GM18858 (cell line): ENCODE data around the gene TOR1AIP2.

Experiments
- ATAC-seq: cut with Tn5 transposase; IDR thresholded peaks from one replicate; pipeline ENCODE4 v1.9.1; 2021; ENCODE audit not compliant: unreplicated experiment

The TOR1AIP2 gene

DNA sequence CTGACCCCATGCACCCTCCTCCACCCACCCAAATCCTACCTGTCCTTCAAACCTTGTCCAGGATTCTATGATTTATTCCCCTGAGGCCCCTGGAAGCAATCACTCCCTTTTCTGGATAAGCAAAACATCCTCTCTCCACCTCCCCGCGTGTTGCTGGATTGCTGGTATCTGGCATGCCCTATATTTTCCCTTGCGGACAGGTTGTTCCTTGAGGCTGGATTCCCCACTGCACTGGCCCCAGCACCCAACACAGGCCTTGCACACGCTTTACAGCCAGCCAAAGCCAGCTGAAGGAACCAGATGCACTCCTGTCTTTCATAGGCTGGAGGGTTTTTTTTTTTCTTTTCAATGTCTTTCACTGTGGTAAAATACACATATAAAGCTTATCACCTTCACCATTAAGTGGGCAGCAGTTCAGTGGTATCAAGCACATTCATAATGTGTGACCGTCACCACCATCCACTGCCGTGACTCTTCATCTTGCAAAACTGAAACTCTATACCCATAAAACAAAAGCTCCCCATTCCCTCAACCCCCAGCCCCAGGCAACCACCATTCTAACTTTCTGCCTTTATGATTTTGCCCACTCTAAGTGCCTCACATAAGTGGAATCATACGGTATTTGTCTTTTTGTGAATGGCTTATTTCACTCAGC, 50.9 kb downstream of the TOR1AIP2 start:
- no peak for ATAC-seq

DNA sequence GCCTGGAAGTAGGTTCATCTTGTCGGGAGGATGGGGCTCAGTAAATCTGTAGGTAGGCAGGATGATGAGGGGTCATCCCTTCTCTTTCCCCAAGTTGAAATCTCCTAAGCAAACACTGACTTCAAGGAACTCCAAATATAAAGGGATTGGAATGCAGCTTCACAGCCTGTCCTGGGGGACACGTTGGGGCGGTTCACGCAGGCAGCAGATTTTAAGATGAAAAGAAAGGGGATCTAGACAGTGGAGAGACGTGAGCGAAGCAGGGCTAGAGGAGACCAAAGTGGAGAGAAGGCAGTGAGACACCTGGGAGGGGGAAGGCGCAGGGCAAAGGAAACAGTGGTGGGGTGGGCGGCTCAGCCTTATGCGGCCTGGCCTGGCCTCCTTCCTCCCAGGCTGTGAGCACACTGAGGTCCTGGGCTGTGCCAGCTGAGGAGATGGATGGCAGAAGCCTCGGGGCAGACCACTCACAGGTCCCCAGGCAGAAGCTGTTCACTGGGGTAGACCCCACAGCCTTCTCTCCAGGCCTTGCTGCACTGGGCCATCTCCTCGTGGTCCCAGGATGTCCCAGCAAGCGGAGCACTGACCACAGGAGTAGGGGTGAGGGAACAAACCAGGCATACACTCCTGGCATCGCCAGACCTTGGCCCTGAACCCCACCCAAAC, 51.7 kb downstream of the TOR1AIP2 start:
- ATAC-seq, result no peak

DNA sequence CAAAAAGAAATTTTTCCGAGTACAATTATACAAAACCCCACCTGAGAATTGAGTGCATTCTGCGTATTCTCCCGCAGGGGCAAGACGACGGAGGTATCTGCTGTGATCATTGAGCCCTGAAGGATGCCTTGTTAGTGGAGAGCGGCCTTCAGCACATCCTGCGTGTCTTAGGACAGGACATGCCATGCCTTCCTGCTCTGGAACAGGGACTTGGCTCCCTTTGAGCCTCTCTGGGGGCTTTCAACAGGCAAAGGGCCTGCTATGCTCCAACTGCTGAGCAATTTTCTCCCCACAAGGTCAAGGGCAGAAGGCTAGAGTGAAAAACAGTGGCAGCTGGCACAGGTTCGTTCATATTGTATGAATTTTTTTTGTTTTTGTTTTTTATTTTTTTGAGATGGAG, 52.4 kb downstream of the TOR1AIP2 start:
- no peak for ATAC-seq

DNA sequence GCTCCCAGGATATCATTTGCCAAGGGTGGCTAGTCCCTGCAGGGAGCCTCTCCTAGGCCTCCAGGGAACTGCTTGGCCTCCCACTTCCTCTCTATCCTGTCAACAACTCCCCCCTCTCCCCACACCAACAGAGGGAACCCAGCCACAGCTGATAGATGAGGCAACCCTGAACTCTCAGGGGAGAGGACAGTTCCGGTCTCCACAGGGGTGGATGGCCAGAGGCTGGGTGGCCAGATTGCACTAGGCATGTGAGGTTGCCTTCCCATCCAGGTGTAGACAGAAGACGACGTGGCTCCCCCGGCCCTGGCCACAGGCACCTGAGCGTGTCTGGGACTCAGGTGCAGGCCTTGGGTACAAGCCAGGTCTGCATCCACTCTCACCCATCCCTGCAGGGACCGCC, 53.3 kb downstream of the TOR1AIP2 start:
- no peak for ATAC-seq

DNA sequence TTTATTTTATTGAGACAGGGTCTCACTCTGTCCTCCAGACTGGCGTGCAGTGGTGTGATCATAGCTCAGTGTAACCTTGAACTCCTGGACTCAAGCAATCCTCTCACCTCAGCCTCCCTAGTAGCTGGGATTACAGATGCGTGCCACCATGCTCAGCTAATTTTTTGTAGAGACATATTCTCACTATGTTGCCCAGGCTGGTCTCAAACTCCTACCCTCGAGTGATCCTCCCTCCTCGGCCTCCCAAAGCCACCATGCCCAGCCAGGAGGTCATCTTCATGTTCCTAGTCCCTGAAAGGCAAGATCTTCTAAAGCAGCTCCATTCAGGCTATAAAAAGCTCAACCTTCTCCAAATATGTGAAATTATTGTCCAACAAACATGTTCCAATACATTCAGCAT, 53.9 kb downstream of the TOR1AIP2 start:
- ATAC-seq, result no peak

DNA sequence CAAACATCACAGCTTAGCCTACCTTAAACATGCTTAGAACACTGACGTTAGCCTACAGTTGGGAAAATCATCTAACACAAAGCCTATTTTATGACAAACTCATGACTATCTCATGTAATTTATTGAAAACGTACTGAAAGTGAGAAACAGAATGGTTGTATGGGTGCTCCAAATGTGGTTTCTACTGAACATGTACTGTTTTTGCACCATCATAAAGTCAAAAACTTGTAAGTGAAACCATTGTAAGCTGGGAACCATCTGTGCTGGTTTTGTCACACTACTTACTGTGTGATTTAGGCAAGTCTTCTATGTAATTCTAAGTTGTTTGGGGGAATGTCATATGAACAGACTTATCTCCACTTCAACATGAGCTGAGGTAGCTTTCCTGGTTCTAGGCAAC, 55.5 kb downstream of the TOR1AIP2 start:
- ATAC-seq, result no peak

DNA sequence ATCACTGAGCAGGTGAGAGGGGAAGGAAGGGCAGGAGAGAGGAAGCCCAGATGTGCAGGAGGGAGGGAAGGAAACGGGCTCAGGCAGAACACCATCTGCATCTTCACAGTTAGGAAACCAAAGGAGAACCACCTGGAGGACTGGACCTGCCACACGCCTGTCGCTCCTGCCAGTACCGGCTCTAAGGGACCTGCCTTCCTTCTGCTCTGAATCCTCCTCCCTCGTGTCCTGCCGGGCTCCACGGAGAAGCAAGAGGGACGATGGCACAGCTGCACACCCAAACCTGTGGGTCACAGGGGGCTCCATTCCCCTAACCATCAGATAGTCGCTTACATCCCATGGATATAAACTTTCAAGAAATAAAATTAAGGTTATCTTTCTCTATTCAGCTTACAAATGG, 56.1 kb downstream of the TOR1AIP2 start:
- ATAC-seq, result no peak

DNA sequence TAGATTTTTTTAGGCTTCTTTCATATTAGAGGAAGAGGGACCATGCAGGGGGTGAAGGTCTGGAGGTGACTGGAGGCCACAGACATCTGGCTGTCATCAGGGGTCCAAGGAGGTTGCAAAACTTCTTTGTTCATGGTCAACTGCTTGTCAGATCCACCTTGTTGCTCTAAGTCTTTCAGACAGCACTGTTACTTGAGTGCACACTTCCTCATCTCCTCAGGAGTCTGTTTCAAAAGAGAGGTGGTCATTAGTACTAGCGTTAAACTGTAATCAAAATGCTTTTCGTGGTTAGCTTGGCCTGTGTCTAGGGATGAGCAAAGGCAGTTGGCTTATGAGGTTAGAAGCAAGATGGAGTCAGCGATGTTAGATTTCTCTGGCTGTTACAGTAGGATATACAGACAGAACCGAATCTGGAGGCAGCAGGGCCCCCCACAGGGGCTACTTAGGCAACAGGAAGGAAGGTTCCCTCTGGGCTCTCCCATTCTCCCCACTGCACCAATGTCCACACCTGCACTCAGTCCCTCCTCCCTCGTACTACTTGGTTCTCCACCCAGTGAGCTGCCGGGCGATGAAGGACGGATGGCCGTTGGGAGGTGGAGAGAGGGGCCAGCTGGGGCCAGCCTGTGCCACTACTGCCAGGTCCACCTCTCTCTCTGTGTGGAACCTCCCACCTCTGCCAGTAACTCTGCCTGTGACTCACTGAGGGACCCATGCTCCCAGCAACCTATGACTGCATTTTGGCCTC, 57.2 kb downstream of the TOR1AIP2 start:
- no peak for ATAC-seq

DNA sequence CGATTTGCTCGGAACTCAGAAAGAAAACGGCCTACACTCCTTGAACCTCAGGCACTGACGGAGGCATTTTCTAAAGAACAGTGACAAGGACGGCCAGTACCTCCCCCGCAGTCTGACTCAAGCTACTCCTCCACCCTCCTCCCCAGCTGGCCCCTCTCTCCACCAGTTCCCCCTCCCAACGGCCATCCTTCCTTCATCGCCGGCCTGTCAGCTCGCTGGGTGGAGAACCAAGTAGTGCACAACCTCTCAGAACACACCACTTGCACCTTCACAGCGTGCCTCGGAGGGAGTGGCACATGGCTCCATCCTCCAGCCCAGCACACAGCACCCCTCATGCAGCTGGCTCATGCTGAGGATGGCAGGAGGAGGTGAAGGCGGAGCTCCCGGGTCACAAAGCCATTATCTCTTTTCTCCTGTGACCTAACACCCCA, 58.8 kb downstream of the TOR1AIP2 start:
- no peak for ATAC-seq

DNA sequence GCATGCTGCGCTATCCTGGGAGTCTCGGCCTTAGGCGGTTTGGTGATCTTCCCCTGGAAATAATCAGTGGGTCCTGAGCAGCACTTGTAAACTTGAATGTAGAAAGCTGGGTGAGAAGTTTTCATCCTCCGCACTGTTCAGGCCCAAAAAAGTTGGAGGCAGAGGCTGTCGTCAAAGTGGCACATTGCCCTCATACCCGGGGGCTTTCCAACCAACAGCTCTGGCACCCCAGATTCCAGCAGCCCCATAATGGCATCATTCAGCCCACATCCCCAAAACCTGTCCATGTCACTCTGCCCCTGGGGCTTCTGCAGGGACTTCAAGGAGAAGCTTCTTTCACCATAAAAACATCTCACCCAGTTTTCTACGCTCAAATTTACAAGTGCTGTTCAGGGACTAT, 59.3 kb downstream of the TOR1AIP2 start:
- ATAC-seq, result no peak

DNA sequence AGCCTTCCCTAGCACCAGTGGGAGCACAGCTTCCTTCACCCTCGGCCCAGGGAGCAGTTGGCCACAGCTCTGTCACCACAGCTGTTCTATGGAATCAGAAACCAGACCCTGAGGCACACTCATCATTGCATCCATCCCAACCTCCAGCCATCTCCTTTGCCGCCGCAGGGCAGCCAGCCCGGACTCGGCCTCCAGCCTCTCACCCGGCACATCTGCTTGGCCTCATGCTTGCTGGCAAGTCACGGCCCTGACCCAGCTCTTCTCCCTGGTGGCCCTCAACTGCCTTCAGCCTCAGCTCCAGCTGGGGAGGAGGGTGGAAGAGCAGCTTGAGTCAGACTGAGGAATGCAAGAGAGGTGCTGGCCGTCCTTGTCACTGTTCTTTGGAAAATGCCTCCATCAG, 59.8 kb downstream of the TOR1AIP2 start:
- no peak for ATAC-seq

DNA sequence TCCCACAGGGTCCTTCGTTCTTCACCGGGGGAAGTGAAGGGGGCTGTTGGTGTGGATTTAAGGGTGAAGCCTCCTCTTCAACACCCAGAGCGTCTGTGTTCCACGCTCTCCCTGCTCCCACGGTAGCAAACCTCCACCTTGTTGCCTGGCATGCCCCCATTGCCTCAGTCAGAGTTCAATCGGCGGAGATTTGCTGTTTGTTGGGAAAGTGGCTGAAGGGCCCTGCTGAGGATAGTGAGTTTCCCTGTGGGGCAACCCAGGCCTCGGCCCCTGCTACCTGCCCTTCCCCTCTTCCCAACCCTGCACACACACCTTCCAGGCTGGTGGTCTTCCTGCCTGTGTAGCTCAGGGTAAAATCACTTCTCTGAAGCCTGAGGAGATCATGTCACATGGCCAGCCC, 60.5 kb downstream of the TOR1AIP2 start:
- ATAC-seq, result no peak

DNA sequence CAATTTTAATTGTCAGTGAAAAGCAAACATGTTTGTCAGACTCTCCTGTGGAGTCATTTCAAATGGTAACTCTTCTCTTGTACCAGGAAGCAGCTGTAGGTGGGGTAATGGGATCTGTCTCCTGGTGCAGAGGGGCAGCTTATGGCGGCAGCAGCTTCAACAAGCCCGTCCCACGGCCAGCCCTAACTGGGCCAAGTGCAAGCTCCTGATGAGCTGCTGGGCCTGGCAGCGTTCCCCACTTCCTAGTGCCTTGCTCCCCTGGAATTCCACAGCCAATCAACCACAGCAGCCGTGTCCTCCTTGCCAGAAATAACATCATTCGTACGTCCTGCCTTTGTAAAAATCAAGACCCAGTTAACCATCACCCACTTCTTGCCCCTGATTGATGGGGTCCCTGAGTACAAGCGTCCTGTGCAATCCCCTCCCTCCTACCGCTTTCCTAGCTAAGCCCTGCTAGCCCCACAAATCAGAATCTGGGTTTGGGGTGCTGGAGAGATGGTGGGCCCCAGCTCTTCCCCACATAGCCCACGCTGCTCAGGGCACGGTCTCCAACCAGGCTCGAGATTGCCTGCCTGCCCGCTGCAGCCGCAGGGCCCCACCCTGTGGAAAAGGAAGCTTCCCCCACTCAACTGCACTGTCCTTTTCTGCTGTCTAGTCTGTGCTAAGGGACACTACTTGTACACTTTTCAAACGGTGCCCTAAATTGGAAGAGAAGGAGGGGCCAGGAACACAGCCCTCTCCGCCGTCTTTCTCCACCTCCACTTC, 61.2 kb downstream of the TOR1AIP2 start:
- no peak for ATAC-seq

DNA sequence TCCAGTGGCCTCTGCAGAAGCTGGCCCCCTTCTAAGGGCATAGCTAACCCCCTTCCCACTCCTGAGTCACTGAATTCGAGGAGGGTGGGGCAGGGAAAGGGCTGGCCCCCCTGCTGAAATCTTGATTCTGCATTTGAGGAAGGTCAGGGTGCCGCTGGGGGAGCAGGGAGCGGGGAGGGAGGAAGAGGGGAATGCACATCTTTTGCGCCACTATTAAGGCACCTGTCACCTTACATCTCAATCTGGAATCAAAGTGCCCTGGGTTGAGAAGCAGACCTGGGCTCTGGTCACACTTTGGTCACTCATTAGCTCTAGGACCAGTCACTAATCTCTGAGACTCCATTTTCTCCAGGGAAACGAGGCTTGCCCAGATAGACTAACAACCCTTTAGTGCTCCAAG, 62.0 kb downstream of the TOR1AIP2 start:
- ATAC-seq, result no peak

DNA sequence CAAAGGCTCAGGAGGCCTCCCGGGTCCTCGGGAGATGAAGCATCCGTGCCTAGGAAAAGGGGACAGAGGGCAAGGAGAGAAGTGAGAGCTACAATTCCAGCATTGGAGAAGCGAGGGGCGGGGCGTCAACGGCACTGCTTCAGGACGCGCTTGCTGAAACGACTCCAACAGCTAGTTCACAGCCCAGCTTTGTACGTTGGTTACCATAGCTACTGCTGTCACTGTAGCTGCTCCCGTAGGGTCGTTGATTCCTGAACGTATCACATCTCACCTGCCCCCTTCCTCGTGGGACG, 63.1 kb downstream of the TOR1AIP2 start:
- no peak for ATAC-seq

DNA sequence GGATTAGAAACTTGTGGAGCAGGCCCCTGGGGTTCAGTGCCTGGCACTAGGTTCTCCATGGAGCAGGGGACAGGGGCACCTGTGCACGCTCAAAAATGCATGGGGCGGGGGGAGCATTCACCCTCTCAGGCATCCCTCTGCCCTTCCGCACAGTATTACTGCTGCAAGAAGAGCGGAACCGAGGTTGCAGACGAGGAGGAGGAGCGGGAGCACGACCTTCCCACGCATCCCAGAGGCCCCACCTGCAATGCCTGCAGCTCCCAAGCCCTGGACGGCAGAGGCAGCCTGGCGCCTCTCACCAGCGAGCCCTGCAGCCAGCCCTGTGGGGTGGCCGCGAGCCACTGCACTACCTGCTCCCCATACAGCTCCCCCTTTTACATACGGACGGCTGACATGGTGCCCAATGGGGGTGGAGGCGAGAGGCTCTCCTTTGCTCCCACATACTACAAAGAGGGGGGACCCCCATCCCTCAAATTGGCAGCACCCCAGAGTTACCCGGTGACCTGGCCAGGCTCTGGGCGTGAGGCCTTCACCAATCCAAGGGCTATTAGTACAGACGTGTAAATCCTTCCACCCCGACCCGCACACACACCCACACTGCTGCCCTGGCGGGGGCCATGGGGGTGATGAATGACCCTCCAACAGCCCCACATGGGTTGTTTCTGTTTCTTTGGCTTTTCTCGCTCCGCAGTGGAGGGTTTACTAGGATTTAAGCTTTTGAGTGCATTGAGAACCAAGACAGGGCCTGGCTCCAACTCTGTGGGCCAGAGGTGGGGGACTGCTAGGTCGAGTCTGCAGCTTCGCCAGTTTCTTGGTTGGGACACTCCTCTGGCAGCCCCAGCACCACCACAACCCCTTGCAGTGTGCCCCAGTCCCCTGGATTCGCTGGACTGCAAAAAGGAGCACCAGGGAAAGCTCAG, 63.7 kb downstream of the TOR1AIP2 start:
- no peak for ATAC-seq

DNA sequence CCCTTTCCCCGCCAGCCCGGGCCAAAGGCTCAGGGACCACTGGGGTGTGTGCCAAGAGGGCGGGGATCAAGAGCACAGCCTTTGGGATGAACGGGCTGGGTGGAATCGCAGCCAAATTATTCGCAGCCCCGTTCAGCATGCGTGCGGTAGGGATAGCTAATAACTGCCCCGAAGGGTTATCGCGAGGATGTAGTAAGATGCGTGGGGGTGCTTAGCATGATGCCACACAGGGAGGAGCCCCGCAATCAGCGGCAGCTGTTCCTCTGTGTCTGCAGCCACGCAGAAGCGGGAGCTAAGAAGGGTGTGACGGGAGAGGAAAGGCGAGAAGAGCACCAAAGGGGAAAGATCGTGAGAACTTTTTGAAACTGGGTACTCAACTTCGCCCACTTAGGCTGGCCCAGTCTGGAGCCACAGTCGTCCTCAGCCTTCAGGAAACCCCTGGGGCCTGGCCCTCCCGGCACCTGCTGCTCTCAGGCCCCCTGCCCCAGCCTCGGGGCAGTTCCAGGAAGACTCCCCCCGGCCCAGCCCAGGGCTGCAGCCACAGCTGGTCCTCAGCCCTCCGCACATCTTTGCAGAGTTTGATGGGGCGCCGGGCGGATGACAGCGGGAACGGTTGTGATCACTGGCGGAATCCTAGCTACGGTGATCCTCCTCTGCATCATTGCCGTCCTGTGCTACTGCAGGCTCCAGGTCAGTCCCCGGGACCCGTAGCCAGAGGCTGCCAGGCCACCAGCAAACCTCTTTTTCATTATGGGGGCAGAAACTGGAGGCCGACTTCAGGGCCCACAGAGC, 64.9 kb downstream of the TOR1AIP2 start:
- ATAC-seq, result no peak

DNA sequence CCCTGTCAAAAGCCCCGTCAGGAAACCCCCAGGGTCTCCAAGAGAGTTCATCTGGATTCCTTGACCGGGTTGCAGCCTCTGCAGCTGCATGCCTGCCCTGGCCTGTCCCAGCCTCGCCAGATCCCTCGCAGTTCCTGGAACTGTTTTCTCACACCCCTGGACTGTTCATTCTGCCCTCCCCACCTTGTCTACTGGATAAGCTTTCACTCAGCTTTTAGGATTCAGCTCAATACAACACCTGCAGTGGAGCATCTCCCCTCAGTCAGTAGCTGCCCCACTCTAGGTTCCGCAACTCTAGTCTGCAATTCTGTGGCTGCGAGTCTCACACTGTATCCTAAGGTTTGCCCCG, 67.3 kb downstream of the TOR1AIP2 start:
- ATAC-seq, result no peak

DNA sequence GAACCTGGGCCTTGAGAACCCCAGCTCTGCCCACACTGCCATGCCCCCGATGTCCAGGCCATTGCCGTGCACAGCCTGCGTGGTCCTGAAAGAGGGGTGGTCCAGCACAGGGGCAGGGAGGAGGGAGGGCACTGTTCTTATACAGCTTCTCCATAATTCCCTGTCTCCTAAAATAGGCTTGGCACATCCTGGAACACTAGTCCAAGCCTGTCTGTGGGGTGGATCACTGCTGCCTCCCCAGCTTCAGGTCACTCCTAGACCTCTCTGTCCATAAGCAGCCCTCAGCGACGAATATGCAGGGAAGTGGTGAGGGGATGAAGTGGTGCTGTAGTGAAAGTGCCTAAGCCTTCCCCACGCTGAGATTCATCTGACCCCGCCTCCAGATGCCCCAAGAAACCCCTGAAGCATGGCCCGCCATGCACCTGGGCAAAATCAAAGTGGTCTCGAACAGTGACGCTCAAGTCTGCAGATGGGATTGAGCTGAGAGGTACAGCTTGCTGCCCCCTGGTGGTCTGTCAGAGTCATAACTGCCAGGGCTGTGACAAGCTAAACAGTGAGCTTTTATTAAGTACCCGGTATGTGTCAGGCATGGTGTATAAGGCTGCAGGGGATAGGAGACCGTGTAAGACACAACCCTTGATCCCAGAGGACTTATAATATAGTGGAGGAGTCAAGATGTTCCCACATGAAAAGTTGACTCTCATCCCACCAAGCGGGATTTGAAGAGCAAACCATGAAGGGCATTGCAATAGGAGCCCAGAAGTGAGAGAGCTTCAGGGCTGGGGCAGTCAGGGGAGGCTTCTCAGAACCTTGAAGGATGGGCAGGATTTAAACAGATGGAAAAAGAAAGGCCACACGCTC, 67.9 kb downstream of the TOR1AIP2 start:
- peak; percentile 62 for ATAC-seq
